Measurements from ENCODE around the gene DUXA. TPM values are rescaled to one million over a fixed set of nuclear protein-coding genes. Genes with fewer than 3 reads are reported as not detected.
"Not testable (repeated sequence)": the region's sequence is repeated elsewhere in the genome, so short reads cannot be mapped to it uniquely, and the experiment has no call there.

The DUXA gene
- polyA plus RNA-seq (2013, experiment 1 of 4) = not detected
- not detected for polyA plus RNA-seq (2013, experiment 2 of 4)
- polyA plus RNA-seq (2013, experiment 3 of 4) = not detected
- not detected for polyA plus RNA-seq (2013, experiment 4 of 4)

- Histone ChIP-seq H3K9me3 (ENCODE audit: control insufficient read depth, low read length) (no peaks in the 10 kb centered on the region), H3K4me3 (ENCODE audit: insufficient read depth, low read depth, low read length) (no peak within 1 kb of the TSS), H3K4me1 (ENCODE audit: control insufficient read depth, insufficient read depth, low read length) (no peaks in the 10 kb centered on the region), H3K36me3 (ENCODE audit: control insufficient read depth, insufficient read depth, low read length) (no peaks in the 10 kb centered on the region), H3K27me3 (ENCODE audit: control insufficient read depth, insufficient read depth, low read length, poor library complexity, severe bottlenecking) (no peaks in the 10 kb centered on the region), H3K27ac (ENCODE audit: insufficient read depth, low read depth, low read length, poor library complexity, severe bottlenecking) (no peak within 1 kb of the TSS)
- 80 to 84% methylated on average over 6 of the region's 6 CpGs for WGBS, 2 experiments
Observed at GRCh38 chr19:57167385-57167784, at the start of gene DUXA. Gene DUXA (minus strand): TSS chr19:57167485. CDS start chr19:57167443, 42 bp downstream.

GRCh38 chr19:57212109-57212508 lies 44.8 kb upstream of the DUXA start:
- Histone ChIP-seq H3K4me3 (ENCODE audit: insufficient read depth, low read depth, low read length) (no peak overlapping the region), H3K4me1 (ENCODE audit: control insufficient read depth, insufficient read depth, low read length) (no peaks in the 10 kb centered on the region), H3K27ac (ENCODE audit: insufficient read depth, low read depth, low read length, poor library complexity, severe bottlenecking) (no peak overlapping the region), H3K9me3 (ENCODE audit: control insufficient read depth, low read length) (no peaks in the 10 kb centered on the region), H3K36me3 (ENCODE audit: control insufficient read depth, insufficient read depth, low read length) (peaks cover 23% of the 10 kb centered on the region), H3K27me3 (ENCODE audit: control insufficient read depth, insufficient read depth, low read length, poor library complexity, severe bottlenecking) (no peaks in the 10 kb centered on the region)
- 94 to 97% methylated on average over 7 of the region's 7 CpGs for WGBS, 2 experiments

GRCh38 chr19:57210381-57210780 lies 43.1 kb upstream of the DUXA start:
- Histone ChIP-seq H3K27me3 (ENCODE audit: control insufficient read depth, insufficient read depth, low read length, poor library complexity, severe bottlenecking) (no peaks in the 10 kb centered on the region), H3K4me3 (ENCODE audit: insufficient read depth, low read depth, low read length) (no peak overlapping the region), H3K27ac (ENCODE audit: insufficient read depth, low read depth, low read length, poor library complexity, severe bottlenecking) (no peak overlapping the region), H3K4me1 (ENCODE audit: control insufficient read depth, insufficient read depth, low read length) (no peaks in the 10 kb centered on the region), H3K9me3 (ENCODE audit: control insufficient read depth, low read length) (no peaks in the 10 kb centered on the region), H3K36me3 (ENCODE audit: control insufficient read depth, insufficient read depth, low read length) (peaks cover 23% of the 10 kb centered on the region)
- WGBS, 2 experiments = 89 to 92% methylated on average over 4 of the region's 4 CpGs

- H3K36me3 ChIP-seq (ENCODE audit: control insufficient read depth, insufficient read depth, low read length) = no peaks in the 10 kb centered on the region
- no peaks in the 10 kb centered on the region for H3K27me3 ChIP-seq (ENCODE audit: control insufficient read depth, insufficient read depth, low read length, poor library complexity, severe bottlenecking)
- no peaks in the 10 kb centered on the region for H3K4me1 ChIP-seq (ENCODE audit: control insufficient read depth, insufficient read depth, low read length)
- WGBS, 2 experiments = 92 to 98% methylated on average over 5 of the region's 5 CpGs
- H3K4me3 ChIP-seq (ENCODE audit: insufficient read depth, low read depth, low read length) = no peak overlapping the region
- no peak overlapping the region for H3K27ac ChIP-seq (ENCODE audit: insufficient read depth, low read depth, low read length, poor library complexity, severe bottlenecking)
- H3K9me3 ChIP-seq (ENCODE audit: control insufficient read depth, low read length) = no peaks in the 10 kb centered on the region
Observed at GRCh38 chr19:57202160-57202559, 34.9 kb upstream of the DUXA start.

DNA sequence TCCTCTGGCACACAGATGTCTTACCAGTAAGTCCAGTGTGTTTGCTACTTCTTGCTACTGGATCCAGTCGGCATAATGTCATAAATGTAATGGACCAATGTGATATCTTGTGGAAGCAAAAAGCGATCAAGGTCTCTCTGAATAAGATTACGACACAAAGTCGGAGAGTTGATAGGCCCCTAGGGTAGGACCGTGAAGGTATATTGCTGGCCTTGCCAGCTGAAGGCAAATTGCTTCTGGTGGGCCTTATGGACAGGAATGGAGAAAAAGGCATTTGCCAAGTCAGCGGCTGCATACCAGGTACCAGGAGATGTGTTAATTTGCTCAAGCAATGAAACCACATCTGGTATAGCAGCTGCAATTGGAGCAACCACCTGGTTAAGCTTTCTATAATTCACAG lies 30.6 kb upstream of the DUXA start:
- peaks cover 25% of the 10 kb centered on the region for H3K36me3 ChIP-seq (ENCODE audit: control insufficient read depth, insufficient read depth, low read length)
- not testable (repeated sequence) for H3K9me3 ChIP-seq (ENCODE audit: control insufficient read depth, low read length); H3K27ac ChIP-seq (ENCODE audit: insufficient read depth, low read depth, low read length, poor library complexity, severe bottlenecking); H3K4me1 ChIP-seq (ENCODE audit: control insufficient read depth, insufficient read depth, low read length); H3K27me3 ChIP-seq (ENCODE audit: control insufficient read depth, insufficient read depth, low read length, poor library complexity, severe bottlenecking); H3K4me3 ChIP-seq (ENCODE audit: insufficient read depth, low read depth, low read length)
- WGBS, 2 experiments = 96% methylated on average over 6 of the region's 6 CpGs

DNA sequence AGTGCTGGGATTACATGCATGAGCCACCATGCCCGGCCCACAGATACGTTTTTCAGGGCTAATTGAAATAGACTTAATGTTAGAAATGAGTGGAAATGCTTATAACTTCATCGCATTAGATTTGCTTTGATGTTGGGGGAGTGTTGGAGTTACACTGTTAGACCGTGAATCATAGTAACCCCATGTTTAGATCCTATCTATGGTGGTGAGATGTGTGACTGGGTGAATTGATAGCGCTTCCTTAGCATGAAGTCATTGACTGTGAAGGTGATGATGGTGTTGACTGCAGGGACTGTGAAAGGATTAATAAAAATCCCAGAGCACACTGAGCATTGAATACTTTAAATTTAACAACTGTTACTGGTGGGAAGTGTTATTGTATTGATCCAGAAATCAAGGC lies 25.7 kb upstream of the DUXA start:
- no peak overlapping the region for H3K27ac ChIP-seq (ENCODE audit: insufficient read depth, low read depth, low read length, poor library complexity, severe bottlenecking)
- peaks cover 5% of the 10 kb centered on the region for H3K9me3 ChIP-seq (ENCODE audit: control insufficient read depth, low read length)
- H3K27me3 ChIP-seq (ENCODE audit: control insufficient read depth, insufficient read depth, low read length, poor library complexity, severe bottlenecking) = no peaks in the 10 kb centered on the region
- 91 to 96% methylated on average over 5 of the region's 5 CpGs for WGBS, 2 experiments
- peaks cover 6% of the 10 kb centered on the region for H3K4me1 ChIP-seq (ENCODE audit: control insufficient read depth, insufficient read depth, low read length)
- H3K36me3 ChIP-seq (ENCODE audit: control insufficient read depth, insufficient read depth, low read length) = peaks cover 25% of the 10 kb centered on the region
- H3K4me3 ChIP-seq (ENCODE audit: insufficient read depth, low read depth, low read length) = no peak overlapping the region

DNA sequence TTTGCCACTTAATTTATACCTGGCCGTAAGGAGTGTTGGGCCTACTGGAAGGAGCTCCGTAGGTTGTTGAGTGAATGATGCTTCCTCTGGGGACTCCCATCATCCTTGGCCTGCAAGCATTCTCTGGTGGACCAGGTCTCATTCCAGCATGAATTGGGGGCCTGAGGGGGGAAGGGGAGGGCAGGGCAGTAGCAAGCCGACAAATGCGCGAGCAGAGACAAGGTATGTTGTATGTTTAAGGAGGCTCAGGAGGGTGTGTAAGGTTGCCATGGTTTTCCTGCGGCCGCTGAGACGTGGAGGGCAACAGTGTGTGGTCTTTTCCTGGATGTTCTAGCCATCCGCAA lies 24.8 kb upstream of the DUXA start:
- H3K36me3 ChIP-seq (ENCODE audit: control insufficient read depth, insufficient read depth, low read length) = peaks cover 25% of the 10 kb centered on the region
- H3K4me3 ChIP-seq (ENCODE audit: insufficient read depth, low read depth, low read length) = peak overlapping the region; percentile 94
- peaks cover 7% of the 10 kb centered on the region for H3K9me3 ChIP-seq (ENCODE audit: control insufficient read depth, low read length)
- WGBS, 2 experiments = 12 to 17% methylated on average over 9 of the region's 9 CpGs
- no peaks in the 10 kb centered on the region for H3K27me3 ChIP-seq (ENCODE audit: control insufficient read depth, insufficient read depth, low read length, poor library complexity, severe bottlenecking)
- H3K27ac ChIP-seq (ENCODE audit: insufficient read depth, low read depth, low read length, poor library complexity, severe bottlenecking) = no peak overlapping the region
- H3K4me1 ChIP-seq (ENCODE audit: control insufficient read depth, insufficient read depth, low read length) = peaks cover 6% of the 10 kb centered on the region

DNA sequence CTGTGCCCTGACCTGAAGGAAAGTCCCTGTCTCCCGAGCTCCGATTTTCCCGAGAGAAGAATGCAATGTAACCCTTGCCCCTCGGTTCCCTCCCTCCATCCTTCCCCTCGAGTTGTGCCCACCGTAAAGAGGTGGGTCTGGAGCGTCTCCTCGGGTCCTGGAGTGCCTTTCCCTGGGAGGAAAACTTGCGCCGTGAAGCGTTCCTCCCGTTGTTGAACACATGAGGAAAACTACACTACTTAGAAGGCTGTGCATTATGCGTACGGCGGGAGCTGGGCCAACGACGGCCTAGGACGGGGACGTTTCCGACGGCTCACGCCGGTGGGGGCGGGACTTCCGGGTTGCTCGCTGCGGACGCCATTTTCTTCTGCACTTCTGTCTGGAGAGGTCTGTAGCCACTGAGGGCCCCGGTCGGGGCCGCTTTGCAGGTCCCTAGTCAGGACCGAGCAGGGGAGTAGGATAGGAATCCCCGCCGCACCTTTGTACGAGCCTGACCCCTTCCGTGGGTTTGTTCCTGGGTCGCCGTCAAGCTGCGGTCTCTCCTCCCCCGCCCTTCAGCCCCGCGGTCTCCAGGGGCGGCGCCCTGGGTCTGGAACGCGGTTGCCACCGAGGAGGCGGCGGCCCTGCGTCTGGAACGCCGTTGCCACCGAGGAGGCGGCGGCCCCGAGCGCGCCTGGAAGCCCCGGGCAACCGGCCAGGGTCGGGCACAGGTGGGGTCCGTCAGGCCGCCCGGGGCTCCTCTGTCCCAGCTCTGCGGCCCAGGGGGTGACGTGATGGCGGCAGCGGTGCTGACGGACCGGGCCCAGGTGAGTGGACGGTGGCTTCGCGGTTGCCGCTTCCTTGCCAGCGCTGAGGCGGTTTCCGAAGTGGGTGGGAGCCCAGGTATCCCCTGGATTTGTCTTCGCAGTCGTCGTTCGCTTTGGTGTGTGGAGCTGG lies 24.1 kb upstream of the DUXA start, which contains the start of gene ZNF264:
TSS of gene ZNF264 (plus strand) at position 360 of the 936 bp plus-strand sequence. CDS start at position 774, 414 bp downstream.
- Histone ChIP-seq H3K27me3 (ENCODE audit: control insufficient read depth, insufficient read depth, low read length, poor library complexity, severe bottlenecking) (no peaks in the 10 kb centered on the region), H3K27ac (ENCODE audit: insufficient read depth, low read depth, low read length, poor library complexity, severe bottlenecking) (no peak within 1 kb of the TSS), H3K36me3 (ENCODE audit: control insufficient read depth, insufficient read depth, low read length) (peaks cover 25% of the 10 kb centered on the region), H3K9me3 (ENCODE audit: control insufficient read depth, low read length) (peaks cover 9% of the 10 kb centered on the region), H3K4me1 (ENCODE audit: control insufficient read depth, insufficient read depth, low read length) (peaks cover 6% of the 10 kb centered on the region), H3K4me3 (ENCODE audit: insufficient read depth, low read depth, low read length) (peak within 1 kb of the TSS; percentile 94)
- WGBS, 2 experiments = 5% methylated on average over 81 of the region's 81 CpGs

GRCh38 chr19:57190301-57190700 lies 23.0 kb upstream of the DUXA start:
- no peak overlapping the region for H3K27ac ChIP-seq (ENCODE audit: insufficient read depth, low read depth, low read length, poor library complexity, severe bottlenecking)
- peaks cover 6% of the 10 kb centered on the region for H3K4me1 ChIP-seq (ENCODE audit: control insufficient read depth, insufficient read depth, low read length)
- H3K27me3 ChIP-seq (ENCODE audit: control insufficient read depth, insufficient read depth, low read length, poor library complexity, severe bottlenecking) = no peaks in the 10 kb centered on the region
- H3K4me3 ChIP-seq (ENCODE audit: insufficient read depth, low read depth, low read length) = no peak overlapping the region
- peaks cover 10% of the 10 kb centered on the region for H3K9me3 ChIP-seq (ENCODE audit: control insufficient read depth, low read length)
- peaks cover 17% of the 10 kb centered on the region for H3K36me3 ChIP-seq (ENCODE audit: control insufficient read depth, insufficient read depth, low read length)
- 89 to 91% methylated on average over 3 of the region's 3 CpGs for WGBS, 2 experiments

GRCh38 chr19:57171551-57172081 lies 4.3 kb upstream of the DUXA start:
- no peaks in the 10 kb centered on the region for H3K4me1 ChIP-seq (ENCODE audit: control insufficient read depth, insufficient read depth, low read length)
- H3K9me3 ChIP-seq (ENCODE audit: control insufficient read depth, low read length) = peaks cover 2% of the 10 kb centered on the region
- no peak overlapping the region for H3K4me3 ChIP-seq (ENCODE audit: insufficient read depth, low read depth, low read length)
- 51 to 62% methylated on average over 14 to 17 of the region's 42 CpGs for WGBS, 2 experiments
- H3K27ac ChIP-seq (ENCODE audit: insufficient read depth, low read depth, low read length, poor library complexity, severe bottlenecking) = no peak overlapping the region
- no peaks in the 10 kb centered on the region for H3K36me3 ChIP-seq (ENCODE audit: control insufficient read depth, insufficient read depth, low read length)
- no peaks in the 10 kb centered on the region for H3K27me3 ChIP-seq (ENCODE audit: control insufficient read depth, insufficient read depth, low read length, poor library complexity, severe bottlenecking)

All from ectodermal cell (in vitro differentiated cells).